Measurements from ENCODE around the gene GNAQ.

The GNAQ gene

GRCh38 chr9:77677397-77677796 lies 354.2 kb downstream of the GNAQ start:
- ATAC-seq (ENCODE audit: insufficient read depth, low read depth) (no peak), DNase-seq (no peak)
- H3K4me2 ChIP-seq (ENCODE audit: insufficient read depth, low read length), result no peak overlapping the region
- H3K4me1 ChIP-seq (ENCODE audit: insufficient read depth, low read length), result no peaks in the 10 kb centered on the region
- no peak for TF ChIP-seq EZH2 (IDR thresholded peaks at IDR 0.05; ENCODE audit: borderline replicate concordance, low read depth, low read length, severe bottlenecking)
- TF ChIP-seq CTCF (IDR thresholded peaks at IDR 0.05; ENCODE audit: borderline replicate concordance, extremely low read depth, low read length, poor library complexity, severe bottlenecking), result no peak
- no peaks in the 10 kb centered on the region for H3K9me3 ChIP-seq (ENCODE audit: insufficient read depth, low read length, severe bottlenecking)
- H3K9ac ChIP-seq (ENCODE audit: low read depth, low read length), result no peak overlapping the region
- no peaks in the 10 kb centered on the region for H3K36me3 ChIP-seq (ENCODE audit: insufficient read depth, low read length)
- no peaks in the 10 kb centered on the region for H4K20me1 ChIP-seq (ENCODE audit: insufficient read depth, low read length)
- no peaks in the 10 kb centered on the region for H3K27me3 ChIP-seq (ENCODE audit: insufficient read depth, low read length, poor library complexity)
- H3K27ac ChIP-seq (ENCODE audit: low read length), result no peak overlapping the region
- H3K4me3 ChIP-seq (ENCODE audit: low read depth in 1 of 2, low read length in 2 of 2), result no peak overlapping the region
- no peaks in the 10 kb centered on the region for H3K79me2 ChIP-seq (ENCODE audit: insufficient read depth, low read length)
- no peak overlapping the region for H2AFZ ChIP-seq (ENCODE audit: low read depth, low read length)

GRCh38 chr9:77673941-77674791 lies 357.4 kb downstream of the GNAQ start:
- Histone ChIP-seq H2AFZ (ENCODE audit: low read depth, low read length) (no peak overlapping the region), H3K36me3 (ENCODE audit: insufficient read depth, low read length) (no peaks in the 10 kb centered on the region), H4K20me1 (ENCODE audit: insufficient read depth, low read length) (no peaks in the 10 kb centered on the region), H3K4me2 (ENCODE audit: insufficient read depth, low read length) (no peak overlapping the region), H3K9me3 (ENCODE audit: insufficient read depth, low read length, severe bottlenecking) (no peaks in the 10 kb centered on the region), H3K4me3 (ENCODE audit: low read depth in 1 of 2, low read length in 2 of 2) (no peak overlapping the region), H3K4me1 (ENCODE audit: insufficient read depth, low read length) (no peaks in the 10 kb centered on the region), H3K79me2 (ENCODE audit: insufficient read depth, low read length) (no peaks in the 10 kb centered on the region), H3K27ac (ENCODE audit: low read length) (no peak overlapping the region), H3K9ac (ENCODE audit: low read depth, low read length) (no peak overlapping the region), H3K27me3 (ENCODE audit: insufficient read depth, low read length, poor library complexity) (no peaks in the 10 kb centered on the region)
- no peak for TF ChIP-seq CTCF (IDR thresholded peaks at IDR 0.05; ENCODE audit: borderline replicate concordance, extremely low read depth, low read length, poor library complexity, severe bottlenecking)
- no peak for TF ChIP-seq EZH2 (IDR thresholded peaks at IDR 0.05; ENCODE audit: borderline replicate concordance, low read depth, low read length, severe bottlenecking)
- no peak for ATAC-seq (ENCODE audit: insufficient read depth, low read depth)
- DNase-seq, result no peak

- DNase-seq (no peak), ATAC-seq (ENCODE audit: insufficient read depth, low read depth) (no peak)
- no peaks in the 10 kb centered on the region for H3K79me2 ChIP-seq (ENCODE audit: insufficient read depth, low read length)
- no peak overlapping the region for H3K4me3 ChIP-seq (ENCODE audit: low read depth in 1 of 2, low read length in 2 of 2)
- H3K9me3 ChIP-seq (ENCODE audit: insufficient read depth, low read length, severe bottlenecking), result no peaks in the 10 kb centered on the region
- H2AFZ ChIP-seq (ENCODE audit: low read depth, low read length), result no peak overlapping the region
- no peak overlapping the region for H3K27ac ChIP-seq (ENCODE audit: low read length)
- no peak overlapping the region for H3K9ac ChIP-seq (ENCODE audit: low read depth, low read length)
- H3K4me1 ChIP-seq (ENCODE audit: insufficient read depth, low read length), result no peaks in the 10 kb centered on the region
- no peak overlapping the region for H3K4me2 ChIP-seq (ENCODE audit: insufficient read depth, low read length)
- TF ChIP-seq CTCF (IDR thresholded peaks at IDR 0.05; ENCODE audit: borderline replicate concordance, extremely low read depth, low read length, poor library complexity, severe bottlenecking), result no peak
- TF ChIP-seq EZH2 (IDR thresholded peaks at IDR 0.05; ENCODE audit: borderline replicate concordance, low read depth, low read length, severe bottlenecking), result no peak
- H3K27me3 ChIP-seq (ENCODE audit: insufficient read depth, low read length, poor library complexity), result no peaks in the 10 kb centered on the region
- H4K20me1 ChIP-seq (ENCODE audit: insufficient read depth, low read length), result no peaks in the 10 kb centered on the region
- H3K36me3 ChIP-seq (ENCODE audit: insufficient read depth, low read length), result no peaks in the 10 kb centered on the region
Observed at GRCh38 chr9:77672183-77672582, 359.4 kb downstream of the GNAQ start.

All from DND-41 (cell line).